Endothelial cell of umbilical vein (primary cell): ENCODE results near the gene CTU2. TPM values are rescaled to one million over a fixed set of nuclear protein-coding genes. Genes with fewer than 3 reads are reported as not detected.
"Not testable (repeated sequence)": the region's sequence is repeated elsewhere in the genome, so short reads cannot be mapped to it uniquely, and the experiment has no call there.

Experiments used
- BruUV-seq: library from RNA; stranded (reverse); fragments of 400-500 nt; replicated peaks from 2 replicates; lab custom pipeline; 2021; lab: Mats Ljungman, UMichigan
- CTCF ChIA-PET: fragments of 300-600, 350-600 bp; sonication (Branson Sonifier 250); formaldehyde crosslinking; loops from one replicate; lab custom pipeline; 2021; ENCODE audit warnings: antibody characterized with exemption, inconsistent platforms; lab: Charles Lee
- POLR2A ChIA-PET: fragments of 300-600, 350-600 bp; sonication (Branson Sonifier 250); formaldehyde crosslinking; loops from one replicate; lab custom pipeline; 2021; ENCODE audit warnings: antibody characterized with exemption, inconsistent platforms; lab: Charles Lee
- DNase-seq: peaks from one replicate; pipeline ENCODE4 v3.0.0-alpha.2; 2011; ENCODE audit warnings: low read depth, low spot score
- FAIRE-seq: peaks from 2 replicates; lab custom pipeline; 2011; peaks lifted over from hg19 to GRCh38; lab: Jason Lieb, UNC
- H2AFZ ChIP-seq: 2 replicates; pipeline ENCODE4 v1.6.0; 2012; ENCODE audit warnings: low read depth, low read length, control low read depth, inconsistent platforms
- H3K27ac ChIP-seq: 2 replicates; pipeline ENCODE4 v1.5.1; 2011; ENCODE audit warnings: low read depth, mild to moderate bottlenecking, control low read depth, low read length, moderate library complexity; ENCODE audit not compliant: insufficient read depth
- H3K27me3 ChIP-seq, 2 experiments: 2 replicates each; pipeline versions ENCODE4 v1.6.0 to v1.6.1; 2011; ENCODE audit warnings: low read length in 2 of 2, mixed read lengths in 1 of 2; ENCODE audit not compliant: control insufficient read depth in 2 of 2, insufficient read depth in 2 of 2
- H3K36me3 ChIP-seq, 2 experiments: 2 replicates in 1 of 2; 3 replicates in 1 of 2; pipeline ENCODE4 v1.5.1; 2011; ENCODE audit warnings: low read length in 2 of 2, mild to moderate bottlenecking in 1 of 2, moderate library complexity in 1 of 2; ENCODE audit not compliant: control insufficient read depth in 2 of 2, insufficient read depth in 2 of 2; ENCODE audit errors: extremely low read depth in 1 of 2
- H3K4me1 ChIP-seq: 3 replicates; pipeline ENCODE4 v1.5.1; 2011; ENCODE audit warnings: mild to moderate bottlenecking, low read length; ENCODE audit not compliant: control insufficient read depth, insufficient read depth; ENCODE audit errors: extremely low read depth
- H3K4me2 ChIP-seq: 2 replicates; pipeline ENCODE4 v1.6.1; 2011; ENCODE audit warnings: low read length, control low read depth, mixed read lengths; ENCODE audit not compliant: insufficient read depth
- H3K4me3 ChIP-seq, 3 experiments: fragments of 200-600 bp in 1 of 3; sonication (generic), shearing (Covaris generic) in 1 of 3; replicated peaks in 1 of 3; 2 replicates each; pipeline ENCODE4 v1.5.1; 2011 to 2016; ENCODE audit warnings: control low read depth in 3 of 3, low read length in 3 of 3, mild to moderate bottlenecking in 2 of 3, inconsistent platforms in 1 of 3, low read depth in 1 of 3, moderate library complexity in 1 of 3; ENCODE audit not compliant: insufficient read depth in 1 of 3
- H3K79me2 ChIP-seq: 2 replicates; pipeline ENCODE4 v1.6.0; 2012; ENCODE audit warnings: low read length, inconsistent platforms; ENCODE audit not compliant: control insufficient read depth, insufficient read depth
- H3K9ac ChIP-seq: replicated peaks from 2 replicates; pipeline ENCODE3; 2011; ENCODE audit warnings: low read length, control low read depth; ENCODE audit not compliant: insufficient read depth; ENCODE audit errors: extremely low read depth
- H3K9me1 ChIP-seq: replicated peaks from 3 replicates; pipeline ENCODE4 v1.6.0; 2011; ENCODE audit warnings: mild to moderate bottlenecking, low read length; ENCODE audit not compliant: control insufficient read depth, insufficient read depth; ENCODE audit errors: extremely low read depth
- H3K9me3 ChIP-seq: replicated peaks from 2 replicates; pipeline ENCODE4 v1.5.1; 2012; ENCODE audit warnings: low read length, inconsistent platforms; ENCODE audit not compliant: control insufficient read depth, insufficient read depth
- H4K20me1 ChIP-seq: replicated peaks from 2 replicates; pipeline ENCODE3; 2011; ENCODE audit warnings: mild to moderate bottlenecking, low read length; ENCODE audit not compliant: control insufficient read depth, insufficient read depth; ENCODE audit errors: extremely low read depth
- FOS ChIP-seq: IDR thresholded peaks from 2 replicates; pipeline ENCODE4 v1.6.1; 2011; ENCODE audit warnings: mild to moderate bottlenecking, low read length, moderate library complexity, borderline replicate concordance; ENCODE audit not compliant: insufficient read depth
- JUN ChIP-seq: IDR thresholded peaks from 2 replicates; pipeline ENCODE4 v1.6.1; 2011; ENCODE audit warnings: borderline replicate concordance, low read depth; ENCODE audit not compliant: insufficient read length, insufficient read depth
- MAX ChIP-seq: IDR thresholded peaks from 2 replicates; pipeline ENCODE4 v1.6.1; 2011; ENCODE audit not compliant: insufficient read depth, insufficient read length
- POLR2A ChIP-seq: IDR thresholded peaks from 2 replicates; pipeline ENCODE4 v1.6.1; 2012; ENCODE audit warnings: low read depth, mild to moderate bottlenecking, control low read depth, low read length
- dilution Hi-C: fragments of 300-500 bp; cut with MboI; formaldehyde crosslinking; loops from one replicate; pipeline ENCODE4 v1.15.0; 2019; ENCODE audit warnings: low sequenced_read_pairs; ENCODE audit not compliant: extremely low pct_ligation_motif_present
- intact Hi-C: fragments of 100-400 bp; cut with micrococcal nuclease; formaldehyde crosslinking; loops from one replicate; pipeline ENCODE4 v1.10.0; 2022
- polyA plus RNA-seq, 4 experiments: library from polyadenylated mRNA; depleted of rRNA in 3 of 4; stranded (reverse) in 3 of 4; unstranded in 1 of 4; fragments of >200 nt; gene quantifications; 2 replicates each; pipeline versions ENCODE4 v1.2.1 to v1.2.3, GENCODE V29; 2011 to 2012; ENCODE audit warnings: missing spikeins in 1 of 4
- total RNA-seq: library from RNA; stranded (reverse); gene quantifications from 2 replicates; pipeline ENCODE4 v1.2.3, GENCODE V29; 2021
- TF ChIP-seq, protein P1 (sequence below), 2 donors: IDR thresholded peaks; 1 replicate in 1 of 2; 2 replicates in 1 of 2; pipeline ENCODE4 v1.5.1; 2011; ENCODE audit warnings: low read length in 2 of 2, mild to moderate bottlenecking in 2 of 2, moderate library complexity in 2 of 2, control low read depth in 1 of 2, inconsistent platforms in 1 of 2, low read depth in 1 of 2; ENCODE audit not compliant: insufficient read depth in 1 of 2; ENCODE audit errors: extremely low read depth in 1 of 2

The CTU2 gene
- total and polyA plus RNA-seq, 2 donors (not counting 3 experiments of a cell fraction or from before 2014, with no cell fraction given) = 26.1 to 33.7 TPM

GRCh38 chr16:88665570-88665969 lies 40.7 kb upstream of the CTU2 start:
- no peak overlapping the region for H3K27ac ChIP-seq
- TF ChIP-seq MAX = no peak
- TF ChIP-seq JUN = no peak
- TF ChIP-seq FOS = no peak
- no peak for TF ChIP-seq POLR2A
- H3K4me2 ChIP-seq = no peak overlapping the region
- H3K36me3 ChIP-seq = no peaks in the 10 kb centered on the region
- CTCF ChIA-PET = interaction anchor here (1.2 to 1.8 kb wide), 3 partner anchors 10 to 39 kb away, joined by 3 to 8 read pairs (median 5); no protein-coding TSS in a partner anchor
- peaks cover 20% of the 10 kb centered on the region for H3K79me2 ChIP-seq
- no peaks in the 10 kb centered on the region for H4K20me1 ChIP-seq
- H3K4me3 ChIP-seq = no peak overlapping the region
- no peaks in the 10 kb centered on the region for H3K9me1 ChIP-seq
- no peak for DNase-seq
- no peak overlapping the region for H2AFZ ChIP-seq
- dilution Hi-C loops (no loop called here), intact Hi-C loops (no loop called here)
- peaks cover 20% of the 10 kb centered on the region for H3K4me1 ChIP-seq
- no peak overlapping the region for H3K9ac ChIP-seq
- BruUV-seq = no TSS peak
- peak; percentile 4 for FAIRE-seq
- H3K9me3 ChIP-seq = no peaks in the 10 kb centered on the region
- POLR2A ChIA-PET = no interaction called here
- H3K27me3 ChIP-seq = no peaks in the 10 kb centered on the region

GRCh38 chr16:88667461-88667860 lies 38.8 kb upstream of the CTU2 start:
- H3K79me2 ChIP-seq = peaks cover 4% of the 10 kb centered on the region
- H3K9me3 ChIP-seq = no peaks in the 10 kb centered on the region
- H3K9ac ChIP-seq = no peak overlapping the region
- TF ChIP-seq, protein P1, sequence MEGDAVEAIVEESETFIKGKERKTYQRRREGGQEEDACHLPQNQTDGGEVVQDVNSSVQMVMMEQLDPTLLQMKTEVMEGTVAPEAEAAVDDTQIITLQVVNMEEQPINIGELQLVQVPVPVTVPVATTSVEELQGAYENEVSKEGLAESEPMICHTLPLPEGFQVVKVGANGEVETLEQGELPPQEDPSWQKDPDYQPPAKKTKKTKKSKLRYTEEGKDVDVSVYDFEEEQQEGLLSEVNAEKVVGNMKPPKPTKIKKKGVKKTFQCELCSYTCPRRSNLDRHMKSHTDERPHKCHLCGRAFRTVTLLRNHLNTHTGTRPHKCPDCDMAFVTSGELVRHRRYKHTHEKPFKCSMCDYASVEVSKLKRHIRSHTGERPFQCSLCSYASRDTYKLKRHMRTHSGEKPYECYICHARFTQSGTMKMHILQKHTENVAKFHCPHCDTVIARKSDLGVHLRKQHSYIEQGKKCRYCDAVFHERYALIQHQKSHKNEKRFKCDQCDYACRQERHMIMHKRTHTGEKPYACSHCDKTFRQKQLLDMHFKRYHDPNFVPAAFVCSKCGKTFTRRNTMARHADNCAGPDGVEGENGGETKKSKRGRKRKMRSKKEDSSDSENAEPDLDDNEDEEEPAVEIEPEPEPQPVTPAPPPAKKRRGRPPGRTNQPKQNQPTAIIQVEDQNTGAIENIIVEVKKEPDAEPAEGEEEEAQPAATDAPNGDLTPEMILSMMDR (IDR thresholded peaks at IDR 0.05; ENCODE audit: extremely low read depth in 1 of 2, insufficient read depth in 1 of 2, low read depth in 1 of 2, low read length in 2 of 2) = peak in 1 of 2 donors; percentile 20
- no peak for TF ChIP-seq MAX
- H3K36me3 ChIP-seq = no peaks in the 10 kb centered on the region
- dilution Hi-C loops (no loop called here), intact Hi-C loops (no loop called here)
- no peaks in the 10 kb centered on the region for H3K9me1 ChIP-seq
- H2AFZ ChIP-seq = no peak overlapping the region
- H4K20me1 ChIP-seq = no peaks in the 10 kb centered on the region
- H3K4me1 ChIP-seq = peaks cover 16% of the 10 kb centered on the region
- H3K27me3 ChIP-seq = no peaks in the 10 kb centered on the region
- no peak for DNase-seq
- no peak overlapping the region for H3K4me2 ChIP-seq
- FAIRE-seq = peak; percentile 37
- no peak overlapping the region for H3K27ac ChIP-seq
- no peak overlapping the region for H3K4me3 ChIP-seq
- CTCF ChIA-PET = no interaction called here
- POLR2A ChIA-PET = no interaction called here
- no TSS peak for BruUV-seq

- intact Hi-C loops, H3K9me3 ChIP-seq, dilution Hi-C loops, DNase-seq, H4K20me1 ChIP-seq, H3K4me2 ChIP-seq, H3K4me3 ChIP-seq, H3K27me3 ChIP-seq, H3K9ac ChIP-seq, H3K4me1 ChIP-seq, H3K27ac ChIP-seq, H2AFZ ChIP-seq, H3K9me1 ChIP-seq, POLR2A ChIA-PET, H3K36me3 ChIP-seq, BruUV-seq, FAIRE-seq, H3K79me2 ChIP-seq: not testable (repeated sequence)
- CTCF ChIA-PET = interaction anchor here (1.1 kb wide), 1 partner anchor 16 kb away, joined by 4 read pairs; no protein-coding TSS in a partner anchor
Observed at GRCh38 chr16:88669493-88669892, 36.8 kb upstream of the CTU2 start.
